ENCODE results near the gene AS3MT.
"Not testable (repeated sequence)": the region's sequence is repeated elsewhere in the genome, so short reads cannot be mapped to it uniquely, and the experiment has no call there.

AS3MT gene

GRCh38 chr10:102834143-102834542 lies 35.1 kb upstream of the AS3MT start:
- H3K4me1 ChIP-seq (ENCODE audit: low read length) = no peaks in the 10 kb centered on the region
- H3K27ac ChIP-seq (ENCODE audit: low read length) = no peak overlapping the region
- H3K4me3 ChIP-seq (ENCODE audit: low read length) = no peak overlapping the region
- H3K36me3 ChIP-seq (replicated peaks; ENCODE audit: insufficient read depth, low read length) = no peaks in the 10 kb centered on the region
- H3K9me3 ChIP-seq (replicated peaks; ENCODE audit: insufficient read depth, low read length) = no peaks in the 10 kb centered on the region
- no peaks in the 10 kb centered on the region for H3K9me2 ChIP-seq (replicated peaks; ENCODE audit: insufficient read depth, low read length)
- TF ChIP-seq EZH2 (optimal IDR thresholded peaks at IDR 0.05; ENCODE audit: low read depth, low read length) (no peak), EZH2phosphoT487 (IDR thresholded peaks at IDR 0.05; ENCODE audit: low read length) (no peak)
- TF ChIP-seq, protein P1, sequence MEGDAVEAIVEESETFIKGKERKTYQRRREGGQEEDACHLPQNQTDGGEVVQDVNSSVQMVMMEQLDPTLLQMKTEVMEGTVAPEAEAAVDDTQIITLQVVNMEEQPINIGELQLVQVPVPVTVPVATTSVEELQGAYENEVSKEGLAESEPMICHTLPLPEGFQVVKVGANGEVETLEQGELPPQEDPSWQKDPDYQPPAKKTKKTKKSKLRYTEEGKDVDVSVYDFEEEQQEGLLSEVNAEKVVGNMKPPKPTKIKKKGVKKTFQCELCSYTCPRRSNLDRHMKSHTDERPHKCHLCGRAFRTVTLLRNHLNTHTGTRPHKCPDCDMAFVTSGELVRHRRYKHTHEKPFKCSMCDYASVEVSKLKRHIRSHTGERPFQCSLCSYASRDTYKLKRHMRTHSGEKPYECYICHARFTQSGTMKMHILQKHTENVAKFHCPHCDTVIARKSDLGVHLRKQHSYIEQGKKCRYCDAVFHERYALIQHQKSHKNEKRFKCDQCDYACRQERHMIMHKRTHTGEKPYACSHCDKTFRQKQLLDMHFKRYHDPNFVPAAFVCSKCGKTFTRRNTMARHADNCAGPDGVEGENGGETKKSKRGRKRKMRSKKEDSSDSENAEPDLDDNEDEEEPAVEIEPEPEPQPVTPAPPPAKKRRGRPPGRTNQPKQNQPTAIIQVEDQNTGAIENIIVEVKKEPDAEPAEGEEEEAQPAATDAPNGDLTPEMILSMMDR (IDR thresholded peaks at IDR 0.05; ENCODE audit: low read length) = no peak
- H3K79me2 ChIP-seq (ENCODE audit: low read length) = no peaks in the 10 kb centered on the region
- H3K4me2 ChIP-seq (ENCODE audit: low read depth, low read length) = no peak overlapping the region
- no peak overlapping the region for H3K9ac ChIP-seq (ENCODE audit: low read length)
- no peaks in the 10 kb centered on the region for H4K20me1 ChIP-seq (ENCODE audit: insufficient read depth, low read length)
- H3K27me3 ChIP-seq (replicated peaks; ENCODE audit: insufficient read depth, low read length) = no peaks in the 10 kb centered on the region
- H3F3A ChIP-seq (ENCODE audit: insufficient read depth, low read length) = no peaks in the 10 kb centered on the region
- no peak for DNase-seq
- no peak overlapping the region for H2AFZ ChIP-seq (ENCODE audit: low read length)

GRCh38 chr10:102835007-102835482 lies 34.2 kb upstream of the AS3MT start:
- Histone ChIP-seq H2AFZ (ENCODE audit: low read length) (peak overlapping the region; percentile 25; the same call in 1 of the 2 replicates), H3K9ac (ENCODE audit: low read length) (no peak overlapping the region), H3K27me3 (replicated peaks; ENCODE audit: insufficient read depth, low read length) (no peaks in the 10 kb centered on the region), H3K4me3 (ENCODE audit: low read length) (no peak overlapping the region), H3K36me3 (replicated peaks; ENCODE audit: insufficient read depth, low read length) (no peaks in the 10 kb centered on the region), H3K79me2 (ENCODE audit: low read length) (no peaks in the 10 kb centered on the region), H3K4me2 (ENCODE audit: low read depth, low read length) (no peak overlapping the region), H3K4me1 (ENCODE audit: low read length) (no peaks in the 10 kb centered on the region), H4K20me1 (ENCODE audit: insufficient read depth, low read length) (no peaks in the 10 kb centered on the region), H3K27ac (ENCODE audit: low read length) (no peak overlapping the region), H3F3A (ENCODE audit: insufficient read depth, low read length) (no peaks in the 10 kb centered on the region), H3K9me3 (replicated peaks; ENCODE audit: insufficient read depth, low read length) (no peaks in the 10 kb centered on the region), H3K9me2 (replicated peaks; ENCODE audit: insufficient read depth, low read length) (no peaks in the 10 kb centered on the region)
- TF ChIP-seq EZH2 (optimal IDR thresholded peaks at IDR 0.05; ENCODE audit: low read depth, low read length) = no peak
- TF ChIP-seq, protein P1 (IDR thresholded peaks at IDR 0.05; ENCODE audit: low read length) = peak; percentile 84
- peak; percentile 71 for DNase-seq

GRCh38 chr10:102837230-102837721 lies 32.0 kb upstream of the AS3MT start, which contains the start of gene CYP17A1:
Gene CYP17A1, minus strand, starts transcription at chr10:102837413. Its CDS starts 52 bp downstream, at chr10:102837361.
- Histone ChIP-seq H3K36me3 (replicated peaks; ENCODE audit: insufficient read depth, low read length) (no peaks in the 10 kb centered on the region), H3K4me3 (ENCODE audit: low read length) (no peak within 1 kb of the TSS), H3K4me2 (ENCODE audit: low read depth, low read length) (no peak within 1 kb of the TSS), H3K4me1 (ENCODE audit: low read length) (no peaks in the 10 kb centered on the region), H2AFZ (ENCODE audit: low read length) (no peak within 1 kb of the TSS), H3K27me3 (replicated peaks; ENCODE audit: insufficient read depth, low read length) (no peaks in the 10 kb centered on the region), H3K79me2 (ENCODE audit: low read length) (no peaks in the 10 kb centered on the region), H3K9me2 (replicated peaks; ENCODE audit: insufficient read depth, low read length) (no peaks in the 10 kb centered on the region), H4K20me1 (ENCODE audit: insufficient read depth, low read length) (no peaks in the 10 kb centered on the region), H3F3A (ENCODE audit: insufficient read depth, low read length) (no peaks in the 10 kb centered on the region), H3K27ac (ENCODE audit: low read length) (no peak within 1 kb of the TSS), H3K9ac (ENCODE audit: low read length) (no peak within 1 kb of the TSS), H3K9me3 (replicated peaks; ENCODE audit: insufficient read depth, low read length) (no peaks in the 10 kb centered on the region)
- DNase-seq = no peak
- TF ChIP-seq EZH2phosphoT487 (IDR thresholded peaks at IDR 0.05; ENCODE audit: low read length) (no peak), EZH2 (optimal IDR thresholded peaks at IDR 0.05; ENCODE audit: low read depth, low read length) (no peak)
- TF ChIP-seq, protein P1 (IDR thresholded peaks at IDR 0.05; ENCODE audit: low read length) = no peak

- H3K9me2 ChIP-seq (replicated peaks; ENCODE audit: insufficient read depth, low read length); H3K79me2 ChIP-seq (ENCODE audit: low read length); H2AFZ ChIP-seq (ENCODE audit: low read length); H3F3A ChIP-seq (ENCODE audit: insufficient read depth, low read length); H3K4me3 ChIP-seq (ENCODE audit: low read length); H3K27me3 ChIP-seq (replicated peaks; ENCODE audit: insufficient read depth, low read length); DNase-seq; H3K36me3 ChIP-seq (replicated peaks; ENCODE audit: insufficient read depth, low read length); H3K9ac ChIP-seq (ENCODE audit: low read length); H3K4me2 ChIP-seq (ENCODE audit: low read depth, low read length); H4K20me1 ChIP-seq (ENCODE audit: insufficient read depth, low read length); H3K9me3 ChIP-seq (replicated peaks; ENCODE audit: insufficient read depth, low read length); H3K27ac ChIP-seq (ENCODE audit: low read length); H3K4me1 ChIP-seq (ENCODE audit: low read length): not testable (repeated sequence)
These were observed 30.9 kb upstream of the AS3MT start for GRCh38 chr10:102838276-102838927.

Measured in MM.1S (cell line).